Uterus (tissue), 4 donors: Measurements from ENCODE around the gene CSTB. TPM values are rescaled to one million over a fixed set of nuclear protein-coding genes. Genes with fewer than 3 reads are reported as not detected.
A peak's percentile ranks its signal among the peaks of the same experiment; 100 is the strongest.

Experiments
- DNase-seq, 2 donors: peaks; one replicate each; pipeline ENCODE4 v3.0.0-alpha.2; 2019 to 2020
- H3K27ac ChIP-seq, 2 donors: fragments of 200-600 bp; sonication (generic); 1 replicate in 1 of 2; 2 replicates in 1 of 2; pipeline ENCODE4 v1.5.1; 2016 to 2018
- H3K27me3 ChIP-seq, 2 donors: fragments of 200-600 bp; sonication (generic); one replicate each; pipeline ENCODE4 v1.5.1; 2018 to 2019; ENCODE audit warnings: control low read depth in 1 of 2
- H3K36me3 ChIP-seq, 2 donors: fragments of 200-600 bp; sonication (generic); one replicate each; pipeline ENCODE4 v1.5.1; 2019; ENCODE audit warnings: control low read depth in 1 of 2
- H3K4me1 ChIP-seq, 2 donors: fragments of 200-600 bp; sonication (generic); one replicate each; pipeline ENCODE4 v1.5.1; 2018 to 2019; ENCODE audit warnings: control low read depth in 1 of 2
- H3K4me3 ChIP-seq, 2 donors: fragments of 200-600 bp; sonication (generic); 1 replicate in 1 of 2; 2 replicates in 1 of 2; pipeline ENCODE4 v1.5.1; 2018 to 2019; ENCODE audit warnings: mild to moderate bottlenecking in 1 of 2
- H3K9me3 ChIP-seq, 2 donors: fragments of 200-600 bp; sonication (generic); one replicate each; pipeline ENCODE4 v1.5.1; 2019; ENCODE audit warnings: control low read depth in 1 of 2
- CTCF ChIP-seq, 4 experiments: fragments of 200-600 bp in 2 of 4; fragments of 450-650 bp in 2 of 4; sonication (generic) in 2 of 4; IDR thresholded peaks; one replicate each; pipeline ENCODE4 v1.5.1; 2016 to 2019; ENCODE audit warnings: antibody characterized with exemption in 4 of 4, mild to moderate bottlenecking in 2 of 4, moderate library complexity in 1 of 4
- POLR2A ChIP-seq, 2 donors: fragments of 450-650 bp; IDR thresholded peaks; one replicate each; pipeline ENCODE4 v1.6.1; 2016; ENCODE audit warnings: antibody characterized with exemption in 2 of 2, mild to moderate bottlenecking in 1 of 2, moderate library complexity in 1 of 2
- intact Hi-C: fragments of 100-400 bp; cut with DNase I; formaldehyde crosslinking; loops from one replicate; pipeline ENCODE4 v1.15.1; 2023; ENCODE audit warnings: low total_unique reads
- total RNA-seq, 4 donors: library from RNA; depleted of rRNA in 3 of 4; stranded (reverse); fragments of >200 nt in 3 of 4; gene quantifications; one replicate each; pipeline versions ENCODE4 v1.1.0 to v1.2.4, GENCODE V29; 2014 to 2023
- donor health status: DM: yes; HTN: yes; CAD: no.

Gene CSTB
- total RNA-seq, 4 donors from 2014 or later, result 2.0 to 31.2 (median 5.6) TPM

GRCh38 chr21:43734131-43734927, 41.8 kb downstream of the CSTB start:
- Histone ChIP-seq H3K4me1 (peaks cover 0 to 19% of the 10 kb centered on the region in 2 donors), H3K27me3 (no peaks in the 10 kb centered on the region), H3K27ac (peak overlapping the region in 1 of 2 donors; percentile 10), H3K36me3 (no peaks in the 10 kb centered on the region), H3K4me3 (no peak overlapping the region), H3K9me3 (no peaks in the 10 kb centered on the region)
- DNase-seq, result no peak
- intact Hi-C loops, result no loop called here
- TF ChIP-seq CTCF (IDR thresholded peaks at IDR 0.05) (no peak), POLR2A (IDR thresholded peaks at IDR 0.05) (no peak)

- no peak for DNase-seq
- Histone ChIP-seq H3K4me1 (peaks cover 0 to 24% of the 10 kb centered on the region in 2 donors), H3K4me3 (no peak overlapping the region), H3K27ac (peak overlapping the region; percentile 13 to 22), H3K27me3 (no peaks in the 10 kb centered on the region), H3K36me3 (no peaks in the 10 kb centered on the region), H3K9me3 (no peaks in the 10 kb centered on the region)
- intact Hi-C loops, result no loop called here
- TF ChIP-seq POLR2A (IDR thresholded peaks at IDR 0.05) (no peak), CTCF (IDR thresholded peaks at IDR 0.05) (no peak)
These were observed 42.5 kb downstream of the CSTB start for GRCh38 chr21:43733529-43734071.

- H3K36me3 ChIP-seq, result no peaks in the 10 kb centered on the region
- no peaks in the 10 kb centered on the region for H3K9me3 ChIP-seq
- H3K4me1 ChIP-seq, result peaks cover 0 to 25% of the 10 kb centered on the region in 2 donors
- intact Hi-C loops, result no loop called here
- H3K27me3 ChIP-seq, result no peaks in the 10 kb centered on the region
- no peak overlapping the region for H3K4me3 ChIP-seq
- TF ChIP-seq POLR2A (IDR thresholded peaks at IDR 0.05) (no peak), CTCF (IDR thresholded peaks at IDR 0.05) (no peak)
- DNase-seq, result no peak
- H3K27ac ChIP-seq, result peak overlapping the region; percentile 13 to 22
These were observed 43.0 kb downstream of the CSTB start for GRCh38 chr21:43733060-43733459.

- Histone ChIP-seq H3K27ac (peak overlapping the region; percentile 17 to 40), H3K4me1 (peaks cover 0 to 34% of the 10 kb centered on the region in 2 donors), H3K9me3 (no peaks in the 10 kb centered on the region), H3K4me3 (no peak overlapping the region), H3K36me3 (no peaks in the 10 kb centered on the region), H3K27me3 (no peaks in the 10 kb centered on the region)
- DNase-seq, result no peak
- intact Hi-C loops, result no loop called here
- TF ChIP-seq CTCF (IDR thresholded peaks at IDR 0.05) (no peak), POLR2A (IDR thresholded peaks at IDR 0.05) (no peak)
These were observed 44.0 kb downstream of the CSTB start for GRCh38 chr21:43731891-43732711.
